Esophagus mucosa (tissue), 1 donor: ENCODE data around the gene NDUFS5. TPM values are rescaled to one million over a fixed set of nuclear protein-coding genes. Genes with fewer than 3 reads are reported as not detected.
A peak's percentile ranks its signal among the peaks of the same experiment; 100 is the strongest.
"Not testable (repeated sequence)": the region's sequence is repeated elsewhere in the genome, so short reads cannot be mapped to it uniquely, and the experiment has no call there.

ENCODE experiments used
- ATAC-seq: fragments of 200-7000 bp; cut with Tn5 transposase; one replicate; pipeline ENCODE4 v1.9.1; 2020
- total RNA-seq: library from RNA; stranded (reverse); gene quantifications from one replicate; pipeline ENCODE4 v1.2.4, GENCODE V29; 2023
- donor health status: DM: yes; HTN: yes; CAD: no.

The NDUFS5 gene
- total RNA-seq, 1 donor from 2014 or later = 165 TPM

DNA sequence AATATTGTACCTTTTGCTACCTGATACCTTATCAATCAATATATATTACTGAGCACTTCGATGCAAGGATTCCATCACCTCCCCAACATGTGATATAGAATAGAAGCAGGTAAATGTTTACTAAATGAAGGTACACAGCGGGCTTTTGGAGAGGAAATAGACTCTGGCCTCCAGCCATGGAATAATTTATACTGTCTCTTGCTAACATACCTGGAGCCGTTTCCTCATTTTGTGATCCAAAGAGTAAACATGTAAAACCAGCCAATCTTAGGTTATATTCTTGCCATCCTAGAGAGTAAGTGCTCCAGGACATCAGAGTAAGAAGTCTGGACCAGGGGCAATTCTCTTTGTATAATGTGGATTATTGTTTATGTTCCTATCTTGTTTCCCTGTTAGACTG lies 39.4 kb downstream of the NDUFS5 start:
- ATAC-seq = no peak

DNA sequence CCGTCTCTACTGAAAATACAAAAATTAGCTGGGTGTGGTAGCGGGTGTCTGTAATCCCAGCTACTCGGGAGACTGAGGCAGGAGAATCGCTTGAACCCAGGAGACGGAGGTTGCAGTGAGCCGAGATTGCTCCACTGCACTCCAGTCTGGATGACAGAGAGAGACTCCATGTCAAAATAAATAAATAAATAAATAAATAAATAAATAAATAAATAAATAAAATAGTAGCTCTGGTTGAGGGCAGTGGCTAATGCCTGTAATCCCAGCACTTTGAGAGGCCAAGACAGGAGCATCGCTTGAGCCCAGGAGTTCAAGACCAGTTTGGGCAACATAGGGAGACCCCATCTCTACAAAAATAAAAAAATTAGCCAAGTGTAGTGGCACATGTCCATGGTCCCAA lies 42.1 kb downstream of the NDUFS5 start:
- not testable (repeated sequence) for ATAC-seq

DNA sequence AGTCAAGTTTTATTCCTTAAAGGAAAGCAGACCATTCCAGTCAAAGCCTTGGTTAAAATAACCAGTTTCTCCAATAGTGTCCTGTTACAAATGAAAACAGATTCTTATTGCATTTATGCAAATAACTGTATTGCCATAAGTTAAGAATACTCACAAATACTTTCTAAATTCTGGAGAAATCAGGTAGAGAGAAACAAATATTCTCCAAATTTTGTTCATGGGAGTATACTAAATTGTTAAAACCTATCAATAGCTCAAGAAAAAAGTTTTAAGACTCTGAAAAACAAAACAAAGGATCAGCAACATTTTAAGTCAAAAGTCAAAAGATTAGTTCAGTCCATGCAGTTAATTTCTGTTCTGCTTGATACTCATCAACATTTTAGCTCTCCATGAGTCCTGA lies 45.4 kb downstream of the NDUFS5 start:
- not testable (repeated sequence) for ATAC-seq

DNA sequence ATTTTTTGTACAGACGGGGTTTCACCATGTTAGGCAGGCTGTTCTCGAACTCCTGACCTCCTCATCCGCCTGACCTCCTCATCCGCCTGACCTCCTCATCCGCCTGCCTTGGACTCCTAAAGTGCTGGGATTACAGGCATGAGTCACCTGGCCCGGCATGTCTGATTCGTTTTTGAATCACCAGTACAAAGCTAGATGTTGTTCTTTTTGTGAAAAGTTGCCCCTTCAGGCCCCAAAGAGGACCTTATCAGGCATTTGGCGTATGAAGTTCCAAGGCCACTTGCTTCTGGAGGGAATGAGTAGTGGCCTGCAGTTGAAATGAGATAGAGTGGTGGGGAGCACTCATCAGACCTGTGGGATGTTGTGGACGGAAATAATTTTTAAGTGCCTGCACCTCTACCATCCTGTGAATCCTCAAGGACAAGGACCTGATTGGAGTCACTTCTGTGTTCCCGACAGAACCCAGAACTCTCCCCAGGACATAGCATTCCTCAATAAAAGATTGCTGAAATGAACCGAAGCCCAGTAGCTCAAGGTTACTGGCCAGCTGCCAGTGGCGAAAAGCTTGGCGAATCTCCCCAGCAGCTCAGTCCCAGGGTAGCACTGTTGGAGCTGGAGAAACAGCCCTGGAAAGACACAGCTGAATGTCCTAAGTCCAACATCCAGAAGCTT lies 50.1 kb downstream of the NDUFS5 start:
- ATAC-seq = peak; percentile 38

DNA sequence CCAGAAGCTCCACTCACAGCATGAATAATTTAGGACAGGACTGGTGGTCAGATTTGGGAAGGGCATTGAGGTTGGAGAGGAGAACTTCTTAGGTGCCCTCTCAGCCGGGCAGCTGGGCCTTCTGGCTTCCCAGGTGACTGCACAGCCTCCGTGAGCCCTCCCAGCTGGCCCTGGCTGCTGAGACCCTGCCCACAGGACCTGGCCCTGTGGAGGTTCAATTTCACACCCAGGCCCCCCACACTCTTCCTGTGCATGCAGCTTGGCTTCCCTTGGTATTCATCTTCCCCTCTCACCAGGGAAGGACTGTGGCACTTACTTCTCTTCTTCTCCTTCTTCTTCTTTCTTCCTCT lies 50.6 kb downstream of the NDUFS5 start:
- no peak for ATAC-seq

DNA sequence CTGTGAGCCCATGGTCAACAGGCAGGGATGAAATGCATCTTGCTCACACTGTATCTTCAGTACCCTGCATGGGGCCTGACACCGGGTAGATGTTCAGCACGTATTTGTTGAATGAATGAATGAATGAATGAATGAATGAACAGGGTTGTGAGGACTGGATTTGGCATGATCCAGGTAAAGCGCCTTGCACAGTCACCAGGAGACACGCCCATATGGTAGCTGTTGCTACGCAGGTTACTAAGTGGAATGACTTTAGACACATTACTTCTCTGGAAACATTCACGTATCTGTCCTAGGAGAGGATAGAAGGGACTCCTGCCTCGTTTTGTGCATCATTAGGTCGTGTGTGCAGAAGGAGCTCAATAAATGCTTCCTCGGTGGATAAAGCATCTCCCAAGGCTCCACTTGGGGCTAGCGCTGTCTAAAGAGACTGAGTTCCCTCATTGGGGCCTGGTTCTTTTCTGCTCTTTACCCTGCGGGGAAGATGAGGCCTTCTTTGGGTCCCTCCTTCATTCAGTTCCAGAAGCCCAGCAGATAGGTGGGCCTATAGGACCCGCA lies 54.2 kb downstream of the NDUFS5 start:
- no peak for ATAC-seq

DNA sequence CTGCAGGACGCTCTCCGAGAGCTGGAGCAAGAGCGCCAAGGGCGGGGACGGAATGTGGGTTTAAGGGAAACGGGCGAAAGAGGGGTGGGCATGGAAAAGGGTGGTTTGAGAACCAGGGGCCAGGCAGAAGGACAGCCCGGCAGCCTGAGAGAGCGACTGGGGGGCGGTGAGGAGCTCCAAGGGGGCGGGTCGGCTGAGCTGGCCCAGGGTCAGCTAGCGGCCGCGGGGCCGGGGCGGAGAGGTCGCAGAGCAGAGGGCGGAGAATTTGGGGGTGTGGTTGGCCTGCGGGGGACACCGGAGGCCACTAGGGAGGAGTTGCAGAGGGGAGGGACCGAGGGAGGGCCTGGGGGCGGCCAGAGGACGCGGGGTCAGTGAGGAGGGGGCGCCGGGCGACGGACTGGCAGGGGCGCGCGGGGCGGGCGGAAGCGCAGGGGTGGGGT lies 54.7 kb downstream of the NDUFS5 start:
- no peak for ATAC-seq

DNA sequence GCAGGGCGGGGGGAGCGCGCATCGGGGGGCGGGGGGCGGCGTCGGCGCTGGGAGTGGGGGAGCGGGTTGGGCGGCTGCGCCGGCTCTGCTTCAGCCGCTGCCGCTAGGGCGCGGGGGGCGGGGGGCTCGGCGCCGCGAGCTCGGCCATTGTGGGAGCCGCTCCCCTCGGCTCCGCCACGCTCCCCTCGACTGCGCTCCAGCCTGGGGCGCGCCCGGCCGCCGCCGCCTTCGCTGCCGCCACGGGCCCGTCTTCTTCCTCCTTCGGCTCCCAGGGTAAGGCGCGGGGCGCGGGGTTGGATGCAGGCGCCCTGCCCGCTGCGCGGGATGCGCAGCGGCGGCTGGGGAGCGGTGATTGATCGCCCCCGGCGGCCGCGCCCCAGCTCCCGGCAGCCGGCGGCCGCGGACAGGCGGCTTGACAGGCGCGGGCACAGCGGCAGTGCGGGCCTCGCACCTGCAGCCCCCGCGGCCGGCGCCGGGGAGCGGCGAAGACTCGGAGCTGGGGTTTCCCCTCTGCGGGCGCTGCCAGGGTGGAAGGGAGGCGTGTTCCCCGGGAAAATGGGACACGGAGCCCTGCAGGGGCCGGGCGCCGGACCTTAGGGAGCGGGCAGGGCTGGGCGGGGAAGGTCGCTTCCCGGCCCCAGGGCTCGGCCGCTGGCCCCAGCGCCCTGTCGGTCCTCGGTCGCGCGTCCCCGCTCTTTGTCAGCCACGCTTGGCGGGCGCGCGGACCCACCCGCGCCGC lies 55.3 kb downstream of the NDUFS5 start:
- peak; percentile 39 for ATAC-seq

DNA sequence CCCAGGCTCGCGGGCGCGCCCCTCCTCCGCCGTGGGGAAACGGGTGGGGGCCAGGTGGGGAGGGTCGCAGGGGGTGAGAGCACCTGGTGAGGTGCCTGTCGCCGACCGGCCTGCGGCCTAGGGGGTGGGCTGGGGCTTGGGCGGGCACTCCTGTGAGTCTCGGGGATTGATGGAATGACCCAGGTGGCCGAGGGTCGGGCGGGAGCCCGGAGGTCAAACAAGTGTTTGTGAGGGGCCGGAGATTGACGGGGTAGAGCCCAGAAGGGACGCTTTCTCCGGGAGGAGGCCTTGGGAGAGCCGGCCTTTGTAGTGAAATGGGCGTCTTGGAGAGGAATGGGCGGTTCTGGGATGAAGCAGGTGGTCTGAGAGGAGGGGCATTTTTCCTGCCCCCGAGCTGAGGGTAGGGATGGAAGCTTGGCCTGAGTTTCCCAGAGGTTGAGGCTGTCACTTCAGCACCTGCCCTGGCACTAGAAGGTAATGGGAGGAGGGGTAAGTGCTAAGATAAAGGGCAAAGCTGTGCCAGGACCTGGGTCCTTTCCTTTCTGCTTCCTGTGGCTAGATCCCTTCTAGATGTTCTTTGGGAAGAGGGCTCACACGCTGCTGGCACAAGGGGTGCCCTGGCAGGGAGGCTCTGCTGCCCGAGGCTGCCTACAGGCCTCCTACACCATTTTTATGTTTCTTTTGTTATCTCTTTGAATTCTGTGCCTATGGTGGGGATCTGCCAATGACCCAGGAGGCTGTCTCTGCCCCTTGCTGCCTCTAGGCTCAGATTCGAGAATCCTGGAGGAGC lies 56.1 kb downstream of the NDUFS5 start:
- no peak for ATAC-seq

DNA sequence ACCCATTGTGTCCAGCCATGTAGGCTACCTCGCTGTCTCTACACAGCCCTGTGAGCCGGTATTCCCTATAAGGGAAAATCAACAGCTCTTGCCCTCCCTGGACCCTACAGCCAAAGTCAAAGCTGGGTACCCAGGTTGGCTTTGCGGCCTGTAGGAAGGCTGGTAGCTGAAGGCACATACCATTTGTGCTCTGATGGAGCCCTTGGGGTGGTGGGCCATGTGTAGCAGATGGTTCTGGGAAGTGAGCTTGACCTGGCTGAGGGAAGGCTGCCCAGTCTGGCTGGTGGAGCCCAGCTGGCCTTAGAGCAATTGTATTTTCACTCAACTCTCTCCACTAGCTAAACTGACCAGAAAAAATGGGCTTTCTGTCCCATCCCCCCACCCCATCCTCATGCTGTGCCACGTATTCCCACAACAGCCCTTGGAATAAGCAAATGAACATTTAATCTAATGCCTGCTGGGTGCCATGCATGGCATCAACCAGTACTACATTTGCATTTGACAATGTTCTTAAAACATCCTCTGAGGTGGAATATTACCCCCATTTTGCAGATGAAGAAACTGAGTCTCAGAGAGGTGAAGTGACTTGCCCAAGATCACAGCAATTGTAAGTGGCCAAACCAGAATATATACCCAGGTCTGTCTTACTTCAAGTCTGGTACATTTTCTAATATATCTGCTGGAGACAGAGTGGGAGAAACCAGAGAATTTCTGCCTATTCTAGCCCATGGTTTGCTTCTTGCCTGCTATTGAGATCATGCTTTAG lies 56.8 kb downstream of the NDUFS5 start:
- no peak for ATAC-seq

DNA sequence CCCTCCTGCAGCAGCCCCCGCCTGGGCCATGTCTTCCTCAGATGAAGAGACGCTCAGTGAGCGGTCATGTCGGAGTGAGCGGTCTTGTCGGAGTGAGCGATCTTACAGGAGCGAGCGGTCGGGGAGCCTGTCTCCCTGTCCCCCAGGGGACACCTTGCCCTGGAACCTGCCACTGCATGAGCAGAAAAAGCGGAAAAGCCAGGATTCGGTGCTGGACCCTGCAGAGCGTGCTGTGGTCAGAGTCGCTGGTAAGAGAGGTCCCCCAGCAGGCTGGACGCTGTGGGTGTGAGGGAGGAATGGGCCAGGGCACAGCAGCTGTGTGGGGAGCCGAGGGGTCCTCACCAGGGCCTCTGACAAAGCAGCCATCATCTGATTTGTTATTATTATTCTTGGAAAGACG lies 58.0 kb downstream of the NDUFS5 start:
- no peak for ATAC-seq

Other genes starting within 250 kb of the NDUFS5 start
- gene RRAGC, start 166.6 kb upstream of the NDUFS5 start, total RNA-seq = 32.8 TPM
- gene MYCBP, start 153.0 kb upstream of the NDUFS5 start, total RNA-seq = 21.8 TPM
- gene GJA9, start 144.8 kb upstream of the NDUFS5 start, total RNA-seq = 0.44 TPM
- 16.1 TPM for gene RHBDL2, start 84.5 kb upstream of the NDUFS5 start, total RNA-seq
- 28.7 TPM for gene AKIRIN1, start 35.1 kb upstream of the NDUFS5 start, total RNA-seq
- gene MACF1, start 178.3 kb downstream of the NDUFS5 start, total RNA-seq = 155 TPM